ENCODE results near the gene SELENON.
"Not testable (repeated sequence)": the region's sequence is repeated elsewhere in the genome, so short reads cannot be mapped to it uniquely, and the experiment has no call there.

Gene SELENON

GRCh38 chr1:25831569-25832196 is 31.7 kb downstream of the SELENON start:
- no peak for DNase-seq (ENCODE audit: low read depth)
- no peak overlapping the region for H3K4me3 ChIP-seq (ENCODE audit: low read length)
- no peak for TF ChIP-seq CTCF (IDR thresholded peaks at IDR 0.05; ENCODE audit: insufficient read depth, low read depth, low read length, missing control alignments)

GRCh38 chr1:25832336-25833037 is 32.5 kb downstream of the SELENON start:
- no peak for TF ChIP-seq CTCF (IDR thresholded peaks at IDR 0.05; ENCODE audit: insufficient read depth, low read depth, low read length, missing control alignments)
- peak; percentile 83 for DNase-seq (ENCODE audit: low read depth)
- no peak overlapping the region for H3K4me3 ChIP-seq (ENCODE audit: low read length)

- no peak overlapping the region for H3K4me3 ChIP-seq (ENCODE audit: low read length)
- no peak for DNase-seq (ENCODE audit: low read depth)
- TF ChIP-seq CTCF (IDR thresholded peaks at IDR 0.05; ENCODE audit: insufficient read depth, low read depth, low read length, missing control alignments), result no peak
These were observed 33.2 kb downstream of the SELENON start for GRCh38 chr1:25833158-25833557.

- H3K4me3 ChIP-seq (ENCODE audit: low read length), result no peak overlapping the region
- DNase-seq (ENCODE audit: low read depth), result no peak
- no peak for TF ChIP-seq CTCF (IDR thresholded peaks at IDR 0.05; ENCODE audit: insufficient read depth, low read depth, low read length, missing control alignments)
These were observed 34.9 kb downstream of the SELENON start for GRCh38 chr1:25834894-25835293.

- H3K4me3 ChIP-seq (ENCODE audit: low read length), result no peak overlapping the region
- no peak for DNase-seq (ENCODE audit: low read depth)
- no peak for TF ChIP-seq CTCF (IDR thresholded peaks at IDR 0.05; ENCODE audit: insufficient read depth, low read depth, low read length, missing control alignments)
These were observed 36.7 kb downstream of the SELENON start for GRCh38 chr1:25836695-25837094.

GRCh38 chr1:25837262-25837875 is 37.4 kb downstream of the SELENON start:
- TF ChIP-seq CTCF (IDR thresholded peaks at IDR 0.05; ENCODE audit: insufficient read depth, low read depth, low read length, missing control alignments), result peak; percentile 75
- H3K4me3 ChIP-seq (ENCODE audit: low read length), result no peak overlapping the region
- DNase-seq (ENCODE audit: low read depth), result peak; percentile 58

GRCh38 chr1:25839808-25840207 is 39.8 kb downstream of the SELENON start:
- H3K4me3 ChIP-seq (ENCODE audit: low read length); DNase-seq (ENCODE audit: low read depth): not testable (repeated sequence)
